ES-I3 (cell line): ENCODE data around the gene TNPO3.

Experiments used
- H3K36me3 ChIP-seq: 2 replicates; pipeline ENCODE4 v1.6.1; 2013; ENCODE audit warnings: mild to moderate bottlenecking, low read length, control low read depth, moderate library complexity; ENCODE audit not compliant: insufficient read depth
- H3K4me1 ChIP-seq: 2 replicates; pipeline ENCODE4 v1.6.1; 2013; ENCODE audit warnings: mild to moderate bottlenecking, control low read depth, low read length; ENCODE audit not compliant: insufficient read depth
- H3K9ac ChIP-seq: 2 replicates; pipeline ENCODE4 v1.6.1; 2013; ENCODE audit warnings: low read depth, mild to moderate bottlenecking, low read length, moderate library complexity
- H3K9me3 ChIP-seq: 2 replicates; pipeline ENCODE4 v1.6.1; 2013; ENCODE audit warnings: mild to moderate bottlenecking, low read length, moderate library complexity; ENCODE audit not compliant: control insufficient read depth, insufficient read depth

Gene TNPO3

GRCh38 chr7:128906001-128906765 is 148.7 kb downstream of the TNPO3 start:
- H3K4me1 ChIP-seq: peaks cover 17% of the 10 kb centered on the region
- H3K36me3 ChIP-seq: no peaks in the 10 kb centered on the region
- H3K9ac ChIP-seq: no peak overlapping the region
- H3K9me3 ChIP-seq: no peaks in the 10 kb centered on the region

GRCh38 chr7:128904381-128905197 is 150.3 kb downstream of the TNPO3 start:
- no peaks in the 10 kb centered on the region for H3K36me3 ChIP-seq
- H3K4me1 ChIP-seq: peaks cover 10% of the 10 kb centered on the region; the same call in 1 of the 2 replicates
- no peak overlapping the region for H3K9ac ChIP-seq
- peaks cover 5% of the 10 kb centered on the region; the same call in 1 of the 2 replicates for H3K9me3 ChIP-seq
